Activated naive CD4-positive, alpha-beta T cell treated with anti-CD3 and anti-CD28 coated beads for 36 hours (primary cell): ENCODE data around the gene VDR. TPM values are rescaled to one million over a fixed set of nuclear protein-coding genes. Genes with fewer than 3 reads are reported as not detected.

ENCODE experiments used
- CTCF ChIA-PET: fragments of 350-600 bp; sonication (Branson Sonifier 250); formaldehyde crosslinking; loops from one replicate; lab custom pipeline; 2021; ENCODE audit warnings: antibody characterized with exemption; lab: Charles Lee
- DNase-seq: peaks from one replicate; pipeline ENCODE4 v3.0.0-alpha.2; 2020
- H3K27ac Mint-ChIP-seq: one replicate; pipeline ENCODE4 v1.8.0; 2021; ENCODE audit warnings: mild to moderate bottlenecking, mixed read lengths
- H3K27me3 Mint-ChIP-seq: one replicate; pipeline ENCODE4 v1.8.0; 2021; ENCODE audit warnings: low read depth, mixed read lengths
- H3K36me3 Mint-ChIP-seq: one replicate; pipeline ENCODE4 v1.8.0; 2021; ENCODE audit warnings: low read depth, mixed read lengths
- H3K4me1 Mint-ChIP-seq: one replicate; pipeline ENCODE4 v1.8.0; 2021; ENCODE audit warnings: low read depth, mixed read lengths
- H3K4me3 Mint-ChIP-seq: one replicate; pipeline ENCODE4 v1.8.0; 2021; ENCODE audit warnings: mild to moderate bottlenecking, moderate library complexity, mixed read lengths
- H3K9me3 Mint-ChIP-seq: one replicate; pipeline ENCODE4 v1.8.0; 2021; ENCODE audit warnings: mixed read lengths
- intact Hi-C: fragments of 100-400 bp; cut with micrococcal nuclease; formaldehyde crosslinking; loops from one replicate; pipeline ENCODE4 v1.15.1; 2023
- total RNA-seq, 2 experiments: library from RNA; stranded (reverse); gene quantifications; one replicate each; pipeline ENCODE4 v1.2.3, GENCODE V29; 2021

Gene VDR
- total RNA-seq, 2 experiments from 2014 or later: 56.4 to 57.7 TPM

DNA sequence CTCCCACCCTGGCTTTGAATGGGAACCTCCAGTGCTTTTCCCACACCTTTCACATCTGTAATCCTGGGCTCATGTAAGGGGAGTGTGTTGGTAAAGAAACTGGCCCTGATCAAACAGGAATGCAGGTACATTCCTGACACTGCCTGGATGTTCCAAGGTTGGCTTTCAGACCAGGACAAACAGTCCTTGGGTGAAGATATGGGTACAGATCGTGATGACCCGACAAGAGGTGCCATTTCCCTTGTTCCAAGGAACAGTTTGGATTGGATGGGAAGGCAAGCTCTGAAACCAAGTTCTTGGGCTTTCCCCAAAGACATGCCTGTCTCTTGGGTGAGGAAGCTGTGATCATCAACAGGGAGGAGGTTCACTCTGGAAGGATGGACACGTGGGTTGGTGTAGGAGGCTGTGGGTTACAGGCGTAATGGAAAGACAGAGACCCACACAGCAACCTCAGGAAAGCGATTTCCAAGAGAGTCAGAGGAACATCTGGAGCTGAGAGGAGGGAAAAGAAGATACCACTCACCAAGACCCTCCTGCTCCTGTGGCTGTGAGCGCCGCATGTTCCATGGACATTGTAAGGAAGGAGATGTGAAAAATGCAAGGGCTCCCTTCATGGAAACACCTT lies 26.4 kb downstream of the VDR start:
- H3K27ac Mint-ChIP-seq: no peak overlapping the region
- H3K4me1 Mint-ChIP-seq: peaks cover 39% of the 10 kb centered on the region
- H3K4me3 Mint-ChIP-seq: no peak overlapping the region
- H3K27me3 Mint-ChIP-seq: no peaks in the 10 kb centered on the region
- no peaks in the 10 kb centered on the region for H3K9me3 Mint-ChIP-seq
- CTCF ChIA-PET: interaction anchor here (1.4 to 2.1 kb wide), 2 partner anchors 18 to 40 kb away, joined by 3 to 7 read pairs; no protein-coding TSS in a partner anchor
- intact Hi-C loops: no loop called here
- H3K36me3 Mint-ChIP-seq: peaks cover 83% of the 10 kb centered on the region
- DNase-seq: no peak

DNA sequence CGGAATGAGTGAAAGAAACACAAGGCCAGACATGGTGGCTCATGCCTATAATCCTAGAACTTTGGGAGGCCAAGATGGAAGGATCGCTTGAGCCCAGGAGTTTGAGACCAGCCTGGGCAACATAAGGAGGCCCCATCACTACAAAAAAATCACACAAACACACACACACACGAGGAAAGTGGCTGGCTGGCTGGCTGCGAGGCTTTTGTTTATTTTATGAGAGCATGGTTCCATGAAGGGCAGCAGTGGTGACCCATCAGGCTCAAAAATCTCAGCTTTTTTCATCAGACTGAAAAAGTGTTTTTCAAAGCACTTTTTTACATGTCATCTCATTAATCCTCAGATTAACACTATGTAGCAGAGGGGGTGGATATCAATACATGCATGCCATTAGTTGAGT lies 27.7 kb downstream of the VDR start:
- CTCF ChIA-PET: interaction anchor here (1.4 kb wide), 1 partner anchor 17 kb away, joined by 3 read pairs; no protein-coding TSS in a partner anchor
- DNase-seq: no peak
- Mint-ChIP-seq H3K27ac (no peak overlapping the region), H3K9me3 (no peaks in the 10 kb centered on the region), H3K4me1 (peaks cover 34% of the 10 kb centered on the region), H3K4me3 (no peak overlapping the region), H3K36me3 (peaks cover 84% of the 10 kb centered on the region), H3K27me3 (no peaks in the 10 kb centered on the region)
- intact Hi-C loops: no loop called here

DNA sequence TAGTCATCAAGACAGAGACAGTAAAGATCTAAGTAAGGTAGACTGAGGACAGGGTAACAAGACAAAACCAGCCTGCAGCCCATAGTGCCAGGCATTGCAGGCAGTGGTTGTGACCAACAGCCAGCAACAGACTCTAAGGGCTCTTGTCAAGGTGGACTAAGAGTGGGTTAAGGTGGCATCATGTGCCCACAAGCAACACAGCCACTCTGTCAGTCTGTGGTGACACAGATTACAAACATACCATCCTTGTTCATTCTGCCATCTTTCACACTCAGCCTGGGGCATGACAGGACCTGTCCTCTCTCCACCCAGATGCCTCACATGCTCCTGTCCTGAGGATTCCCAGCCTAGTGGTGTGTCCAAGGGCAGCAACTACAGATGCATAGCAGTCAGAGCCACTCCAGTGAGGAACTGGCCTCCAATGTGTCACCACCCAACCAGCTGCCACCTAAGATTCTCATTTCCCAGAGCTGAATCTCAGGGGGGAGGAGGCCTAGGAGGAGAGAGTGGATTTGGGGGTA lies 28.3 kb downstream of the VDR start:
- peaks cover 84% of the 10 kb centered on the region for H3K36me3 Mint-ChIP-seq
- H3K4me1 Mint-ChIP-seq: peaks cover 35% of the 10 kb centered on the region
- no peak for DNase-seq
- no peaks in the 10 kb centered on the region for H3K9me3 Mint-ChIP-seq
- CTCF ChIA-PET: interaction anchor here (1.4 kb wide), 1 partner anchor 157 kb away, joined by 3 read pairs; no protein-coding TSS in a partner anchor
- intact Hi-C loops: loop anchor here (1.0 kb wide), 1 partner anchor 8 kb away; no protein-coding TSS in a partner anchor
- no peaks in the 10 kb centered on the region for H3K27me3 Mint-ChIP-seq
- peak overlapping the region; percentile 32 for H3K27ac Mint-ChIP-seq
- H3K4me3 Mint-ChIP-seq: no peak overlapping the region

DNA sequence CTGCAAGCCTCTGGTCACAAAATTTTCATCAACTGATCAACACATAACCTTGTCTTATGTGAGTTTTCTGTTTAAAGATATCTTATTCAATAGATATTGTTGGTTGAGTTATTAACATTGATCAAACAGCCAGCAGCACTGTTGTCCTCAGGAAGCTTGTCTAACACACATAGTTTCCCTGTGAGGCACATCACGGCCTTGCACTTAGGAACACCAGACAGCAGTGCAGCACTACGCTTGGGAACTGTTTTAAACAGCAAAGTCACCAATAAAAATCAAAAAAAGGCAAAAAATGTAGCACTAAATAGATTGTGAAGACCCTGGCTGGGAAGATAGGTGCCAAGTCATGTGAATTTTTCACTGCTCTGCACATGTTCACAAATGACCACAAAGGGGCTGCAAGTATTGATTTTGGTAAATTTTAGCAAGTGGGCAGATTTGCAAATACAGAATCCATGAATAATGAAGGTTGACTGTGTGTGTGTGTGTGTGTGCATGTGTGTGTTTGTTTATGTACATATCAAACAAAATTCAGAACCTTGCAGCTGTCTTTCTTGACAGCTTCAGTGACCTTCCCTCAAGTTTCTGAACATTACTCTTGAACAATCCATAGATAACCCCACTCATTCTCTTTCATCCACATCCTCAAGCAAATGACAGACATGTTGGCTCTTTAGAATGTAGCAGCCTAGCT lies 28.9 kb downstream of the VDR start:
- CTCF ChIA-PET: interaction anchor here (1.4 kb wide), 1 partner anchor 156 kb away, joined by 3 read pairs; no protein-coding TSS in a partner anchor
- no peak for DNase-seq
- peaks cover 32% of the 10 kb centered on the region for H3K4me1 Mint-ChIP-seq
- H3K36me3 Mint-ChIP-seq: peaks cover 85% of the 10 kb centered on the region
- H3K27ac Mint-ChIP-seq: peak overlapping the region; percentile 32
- H3K27me3 Mint-ChIP-seq: no peaks in the 10 kb centered on the region
- no peaks in the 10 kb centered on the region for H3K9me3 Mint-ChIP-seq
- no peak overlapping the region for H3K4me3 Mint-ChIP-seq
- intact Hi-C loops: loop anchor here (1.0 kb wide), 1 partner anchor 8 kb away; no protein-coding TSS in a partner anchor

DNA sequence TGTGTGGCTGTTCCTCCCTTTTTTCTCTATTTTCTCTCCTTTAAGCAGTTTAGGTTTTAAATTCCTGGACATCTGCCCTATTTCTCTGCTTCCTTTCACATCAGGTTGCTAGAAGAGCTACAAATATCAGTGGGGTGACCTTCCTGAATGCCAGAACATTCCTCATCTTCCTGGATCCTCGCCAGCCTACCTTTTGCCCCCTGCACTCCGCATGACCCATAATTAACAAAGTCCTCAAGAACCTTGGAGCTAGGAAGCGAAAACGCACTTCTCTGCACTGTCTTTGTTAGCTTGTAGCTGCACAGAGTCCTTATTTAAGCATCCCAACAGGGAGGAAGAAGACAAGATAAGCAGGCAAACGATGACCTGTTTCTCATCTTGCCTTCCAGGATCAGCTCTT lies 30.5 kb downstream of the VDR start:
- Mint-ChIP-seq H3K4me3 (no peak overlapping the region), H3K27me3 (no peaks in the 10 kb centered on the region), H3K9me3 (no peaks in the 10 kb centered on the region), H3K27ac (peak overlapping the region; percentile 13), H3K36me3 (peaks cover 81% of the 10 kb centered on the region), H3K4me1 (peaks cover 35% of the 10 kb centered on the region)
- intact Hi-C loops: no loop called here
- no peak for DNase-seq
- CTCF ChIA-PET: no interaction called here

DNA sequence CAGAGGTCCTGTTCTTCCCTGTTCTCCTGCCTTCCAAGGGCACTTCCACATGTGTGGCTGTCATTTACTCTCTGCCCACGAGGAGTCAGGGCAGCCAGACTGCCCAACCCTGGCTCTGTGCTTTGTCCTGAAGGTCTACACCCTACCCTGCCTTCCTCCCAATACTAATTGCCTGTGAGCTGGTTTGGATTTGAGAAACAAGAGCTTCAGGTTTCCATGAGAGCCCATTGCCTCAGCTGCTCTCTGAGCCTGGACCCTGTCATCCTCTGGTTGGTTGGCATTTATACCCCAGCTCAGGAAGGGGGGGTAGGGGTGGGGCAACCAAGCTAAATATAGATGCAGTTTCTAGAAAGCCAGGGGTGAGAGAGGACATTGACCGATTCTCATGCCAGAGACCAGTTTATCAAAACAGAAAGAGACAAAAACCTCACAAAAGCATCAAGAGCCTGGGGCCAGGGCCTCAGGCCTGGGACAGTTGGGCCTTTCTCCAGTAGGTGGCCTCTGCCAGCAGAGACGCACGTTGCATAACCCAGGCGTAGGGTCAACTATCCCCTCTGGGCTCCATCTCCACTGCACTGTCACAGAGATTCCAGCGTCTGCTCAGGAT lies 34.5 kb downstream of the VDR start:
- peaks cover 33% of the 10 kb centered on the region for H3K4me1 Mint-ChIP-seq
- no peaks in the 10 kb centered on the region for H3K9me3 Mint-ChIP-seq
- H3K4me3 Mint-ChIP-seq: no peak overlapping the region
- DNase-seq: no peak
- peaks cover 64% of the 10 kb centered on the region for H3K36me3 Mint-ChIP-seq
- H3K27me3 Mint-ChIP-seq: no peaks in the 10 kb centered on the region
- no peak overlapping the region for H3K27ac Mint-ChIP-seq
- CTCF ChIA-PET: interaction anchor here (0.9 to 2.6 kb wide), 8 partner anchors 13 to 94 kb away, joined by 3 to 10 read pairs (median 6); no protein-coding TSS in a partner anchor
- intact Hi-C loops: no loop called here

DNA sequence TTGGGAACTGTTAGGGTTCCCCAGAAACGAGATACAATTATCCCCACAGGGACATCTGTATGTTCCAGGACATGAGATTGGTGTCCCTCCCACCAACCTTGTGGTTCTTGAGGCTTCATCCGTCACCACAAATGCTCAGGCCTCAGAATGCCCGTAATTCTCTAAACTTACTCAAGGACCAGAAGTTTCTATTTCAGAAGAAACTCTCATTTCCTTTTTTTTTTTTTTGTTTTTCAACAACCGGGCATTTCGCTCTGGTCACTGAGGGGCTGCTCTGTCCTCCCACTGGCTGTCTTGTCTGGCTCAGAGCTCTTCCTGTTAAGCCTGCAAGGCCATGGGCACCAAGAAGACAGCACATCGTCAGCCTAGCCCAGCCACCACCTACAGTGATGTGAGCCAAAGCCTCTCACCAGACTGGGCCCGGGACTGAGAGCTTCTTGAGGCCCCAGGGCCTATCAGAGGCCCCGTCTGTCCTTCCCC lies 36.2 kb downstream of the VDR start:
- Mint-ChIP-seq H3K4me1 (peaks cover 34% of the 10 kb centered on the region), H3K27me3 (no peaks in the 10 kb centered on the region), H3K4me3 (no peak overlapping the region), H3K36me3 (peaks cover 59% of the 10 kb centered on the region), H3K9me3 (no peaks in the 10 kb centered on the region), H3K27ac (peak overlapping the region; percentile 62)
- intact Hi-C loops: loop anchor here (1.0 kb wide), 1 partner anchor 8 kb away; no protein-coding TSS in a partner anchor
- no peak for DNase-seq
- CTCF ChIA-PET: interaction anchor here (0.8 to 2.6 kb wide), 6 partner anchors 17 to 126 kb away, joined by 3 to 10 read pairs (median 4); no protein-coding TSS in a partner anchor

DNA sequence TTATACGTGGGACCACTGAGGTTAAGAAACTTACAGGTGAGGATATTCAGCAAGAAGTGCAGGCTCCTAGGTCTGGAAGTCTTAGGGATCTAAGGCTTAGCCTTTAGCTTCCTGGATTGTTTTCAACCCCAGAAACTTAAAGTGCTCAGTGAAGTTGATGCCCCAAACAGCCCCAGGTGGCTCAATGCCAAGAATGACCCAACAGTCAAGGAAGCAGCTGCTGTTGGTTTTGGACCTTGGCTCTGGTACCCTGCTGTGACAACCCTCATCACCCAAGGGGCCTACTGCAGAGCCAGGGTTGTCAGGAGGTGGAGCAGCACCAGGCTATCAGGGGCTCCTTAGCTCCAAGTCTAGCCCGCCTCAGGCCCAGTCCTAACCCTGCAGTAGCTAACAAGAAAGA lies 36.8 kb downstream of the VDR start:
- Mint-ChIP-seq H3K9me3 (no peaks in the 10 kb centered on the region), H3K4me1 (peaks cover 38% of the 10 kb centered on the region), H3K4me3 (no peak overlapping the region), H3K27ac (peak overlapping the region; percentile 69), H3K36me3 (peaks cover 57% of the 10 kb centered on the region), H3K27me3 (no peaks in the 10 kb centered on the region)
- CTCF ChIA-PET: interaction anchor here (1.4 to 1.7 kb wide), 2 partner anchors 38 to 125 kb away, joined by 3 to 6 read pairs; no protein-coding TSS in a partner anchor
- intact Hi-C loops: loop anchor here (1.0 kb wide), 1 partner anchor 8 kb away; no protein-coding TSS in a partner anchor
- no peak for DNase-seq

DNA sequence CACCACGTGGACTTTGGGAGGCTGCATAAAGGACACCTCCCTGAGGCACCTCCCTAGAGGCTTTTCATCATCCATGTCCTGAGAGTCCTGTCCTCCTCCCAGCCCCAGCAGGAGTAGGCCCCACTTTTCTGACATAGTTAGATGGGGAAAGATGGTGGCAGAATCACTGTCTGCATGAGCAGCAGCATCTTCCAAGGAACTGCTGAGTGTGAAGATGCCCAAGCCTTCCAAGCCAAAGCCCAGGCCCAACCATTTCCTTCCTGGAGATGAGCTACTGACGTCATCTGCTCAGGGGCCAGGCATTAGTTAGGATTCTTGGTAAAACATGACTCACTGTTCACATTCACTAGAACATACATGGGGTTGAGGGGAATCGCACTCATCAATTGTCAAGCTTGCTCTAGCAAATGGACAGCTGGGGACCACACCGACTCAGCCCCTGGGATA lies 37.3 kb downstream of the VDR start:
- CTCF ChIA-PET: interaction anchor here (1.4 to 1.7 kb wide), 2 partner anchors 38 to 125 kb away, joined by 3 to 6 read pairs; no protein-coding TSS in a partner anchor
- Mint-ChIP-seq H3K9me3 (no peaks in the 10 kb centered on the region), H3K4me1 (peaks cover 36% of the 10 kb centered on the region), H3K36me3 (peaks cover 56% of the 10 kb centered on the region), H3K27ac (peak overlapping the region; percentile 69), H3K4me3 (no peak overlapping the region), H3K27me3 (no peaks in the 10 kb centered on the region)
- intact Hi-C loops: no loop called here
- DNase-seq: peak; percentile 62

DNA sequence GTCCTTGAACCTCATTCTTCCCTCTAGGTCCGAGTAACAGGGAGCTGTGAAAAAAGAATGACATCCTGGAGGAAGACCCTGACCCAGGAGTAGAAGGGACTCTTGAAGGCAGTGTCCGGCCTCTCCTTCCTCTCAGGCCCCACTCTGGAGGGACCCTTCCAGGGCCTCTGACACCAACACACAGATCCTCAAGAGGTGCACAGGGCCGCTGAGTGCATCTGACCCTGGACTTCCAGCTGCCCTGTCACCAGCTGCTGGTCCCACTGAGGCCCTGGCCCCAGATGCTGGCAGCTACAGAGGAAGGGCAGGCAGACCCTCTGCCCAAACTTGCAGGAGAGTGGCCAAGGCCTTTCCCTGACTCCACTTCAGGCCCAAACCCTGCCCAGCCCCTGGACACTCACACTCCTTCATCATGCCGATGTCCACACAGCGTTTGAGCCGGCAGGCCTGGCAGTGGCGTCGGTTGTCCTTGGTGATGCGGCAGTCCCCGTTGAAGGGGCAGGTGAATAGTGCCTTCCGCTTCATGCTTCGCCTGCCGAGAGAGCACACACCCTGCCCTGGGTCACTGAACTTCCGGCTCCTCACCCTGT lies 40.1 kb downstream of the VDR start:
- DNase-seq: no peak
- H3K4me3 Mint-ChIP-seq: no peak overlapping the region
- intact Hi-C loops: no loop called here
- CTCF ChIA-PET: interaction anchor here (0.8 kb wide), 1 partner anchor 122 kb away, joined by 3 read pairs; no protein-coding TSS in a partner anchor
- H3K27ac Mint-ChIP-seq: peak overlapping the region; percentile 59
- H3K4me1 Mint-ChIP-seq: peaks cover 40% of the 10 kb centered on the region
- H3K36me3 Mint-ChIP-seq: peaks cover 48% of the 10 kb centered on the region
- no peaks in the 10 kb centered on the region for H3K27me3 Mint-ChIP-seq
- no peaks in the 10 kb centered on the region for H3K9me3 Mint-ChIP-seq

DNA sequence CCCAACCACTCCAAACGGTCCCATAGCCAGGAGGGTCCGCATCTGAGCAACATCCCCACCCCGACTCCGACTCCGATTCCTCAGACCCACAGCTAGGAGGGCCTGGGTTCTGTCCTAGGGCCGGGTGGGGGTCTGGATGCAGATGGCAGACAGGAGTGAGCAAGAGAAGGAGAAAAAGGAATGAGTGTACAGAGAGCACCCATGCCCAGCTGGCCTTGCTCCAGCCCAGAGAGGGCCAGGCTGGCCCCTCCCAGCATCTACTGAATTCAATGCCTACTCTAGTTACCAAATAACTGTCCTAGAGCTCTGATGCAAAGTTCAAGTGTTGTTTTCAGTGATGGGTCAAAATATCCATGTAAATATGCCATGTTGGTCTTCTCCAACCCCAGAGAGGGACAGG lies 40.8 kb downstream of the VDR start:
- peak overlapping the region; percentile 48 for H3K27ac Mint-ChIP-seq
- peaks cover 46% of the 10 kb centered on the region for H3K4me1 Mint-ChIP-seq
- CTCF ChIA-PET: interaction anchor here (0.8 kb wide), 1 partner anchor 122 kb away, joined by 3 read pairs; no protein-coding TSS in a partner anchor
- DNase-seq: no peak
- no peak overlapping the region for H3K4me3 Mint-ChIP-seq
- no peaks in the 10 kb centered on the region for H3K9me3 Mint-ChIP-seq
- peaks cover 53% of the 10 kb centered on the region for H3K36me3 Mint-ChIP-seq
- H3K27me3 Mint-ChIP-seq: no peaks in the 10 kb centered on the region
- intact Hi-C loops: no loop called here
